ENCODE measurements around the gene NXPH1.

DNA sequence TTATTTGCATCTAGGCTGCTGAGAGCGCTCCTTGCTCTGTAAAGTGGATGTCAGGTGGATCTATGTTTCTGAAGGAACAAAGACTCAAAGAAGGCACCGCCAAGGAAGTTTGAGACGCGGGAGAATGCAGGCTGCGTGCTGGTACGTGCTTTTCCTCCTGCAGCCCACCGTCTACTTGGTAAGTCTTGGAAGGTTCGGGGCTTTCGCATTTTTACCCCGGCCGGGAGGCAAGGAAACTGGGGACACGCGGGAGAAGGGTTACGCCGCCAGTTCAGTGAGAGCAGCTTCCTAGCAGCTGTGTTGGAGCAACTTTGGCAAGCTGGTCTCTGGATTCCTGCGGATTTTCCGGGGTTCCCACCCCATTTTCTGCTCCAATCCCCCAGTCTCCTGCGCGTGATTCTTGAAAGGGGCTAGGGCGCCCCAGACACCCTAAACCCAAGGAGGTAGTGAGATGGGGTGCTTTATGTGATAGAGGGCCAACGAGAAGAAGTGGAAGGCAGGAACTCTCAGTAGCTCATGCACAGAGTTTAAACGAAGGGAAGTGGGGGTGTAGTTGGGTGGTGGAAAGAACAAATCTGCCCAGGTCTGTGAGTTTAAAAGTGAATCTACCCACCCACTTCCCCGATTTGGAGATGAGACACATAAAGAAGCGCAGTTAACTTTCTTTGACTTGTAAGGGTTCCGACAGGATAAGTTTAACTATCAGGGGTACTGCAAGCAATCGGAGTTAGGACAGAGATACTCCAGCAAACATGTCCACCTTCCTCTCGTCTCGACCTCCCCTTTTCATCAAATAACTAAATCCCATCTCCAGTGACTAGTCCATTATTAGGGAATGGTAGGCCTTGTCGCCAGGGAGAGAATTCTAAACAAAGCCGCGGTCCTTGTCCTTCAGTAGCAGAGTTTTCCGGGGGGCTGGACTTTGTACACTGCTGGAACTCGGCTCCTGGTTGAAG is 2.5 kb downstream of the NXPH1 start:
- no peak for TF ChIP-seq POLR2AphosphoS5 (IDR thresholded peaks at IDR 0.05; ENCODE audit: borderline replicate concordance, low read depth, low read length)
- TF ChIP-seq EZH2 (IDR thresholded peaks at IDR 0.05): no peak
- TF ChIP-seq FOXP2 (optimal IDR thresholded peaks at IDR 0.05; ENCODE audit: control extremely low read depth, extremely low read length, insufficient read depth): no peak
